GM18502 (cell line): ENCODE measurements around the gene LRRC7.
"Not testable (repeated sequence)": the region's sequence is repeated elsewhere in the genome, so short reads cannot be mapped to it uniquely, and the experiment has no call there.

Experiments used
- ATAC-seq: cut with Tn5 transposase; IDR thresholded peaks from one replicate; pipeline ENCODE4 v1.9.1; 2021; ENCODE audit warnings: mild to moderate bottlenecking; ENCODE audit not compliant: unreplicated experiment, poor library complexity

Gene LRRC7

GRCh38 chr1:70017770-70018169 lies 450.0 kb downstream of the LRRC7 start:
- ATAC-seq, result no peak

- no peak for ATAC-seq
Observed at GRCh38 chr1:70024272-70024671, 456.6 kb downstream of the LRRC7 start.

- ATAC-seq, result no peak
Observed at GRCh38 chr1:70025052-70025451, 457.3 kb downstream of the LRRC7 start.

- ATAC-seq, result no peak
Observed at GRCh38 chr1:70025846-70026245, 458.1 kb downstream of the LRRC7 start.

GRCh38 chr1:70033266-70033873 lies 465.6 kb downstream of the LRRC7 start:
- peak; percentile 81 for ATAC-seq

GRCh38 chr1:70033936-70034335 lies 466.2 kb downstream of the LRRC7 start:
- no peak for ATAC-seq

- no peak for ATAC-seq
Observed at GRCh38 chr1:70034403-70034802, 466.7 kb downstream of the LRRC7 start.

- no peak for ATAC-seq
Observed at GRCh38 chr1:70038025-70038424, 470.3 kb downstream of the LRRC7 start.

- ATAC-seq, result no peak
Observed at GRCh38 chr1:70039485-70039884, 471.8 kb downstream of the LRRC7 start.

GRCh38 chr1:70041317-70042045 lies 473.8 kb downstream of the LRRC7 start:
- ATAC-seq, result no peak

GRCh38 chr1:70042090-70042731 lies 474.5 kb downstream of the LRRC7 start:
- ATAC-seq, result no peak

- ATAC-seq, result no peak
Observed at GRCh38 chr1:70043804-70044203, 476.1 kb downstream of the LRRC7 start.

- no peak for ATAC-seq
Observed at GRCh38 chr1:70044832-70045231, 477.1 kb downstream of the LRRC7 start.

- not testable (repeated sequence) for ATAC-seq
Observed at GRCh38 chr1:70045581-70045980, 477.9 kb downstream of the LRRC7 start.

GRCh38 chr1:70048336-70049094 lies 480.8 kb downstream of the LRRC7 start:
- ATAC-seq, result no peak

- ATAC-seq, result no peak
Observed at GRCh38 chr1:70051926-70052325, 484.2 kb downstream of the LRRC7 start.

- no peak for ATAC-seq
Observed at GRCh38 chr1:70057500-70057899, 489.8 kb downstream of the LRRC7 start.

- no peak for ATAC-seq
Observed at GRCh38 chr1:70061231-70061630, 493.5 kb downstream of the LRRC7 start.

- no peak for ATAC-seq
Observed at GRCh38 chr1:70063861-70064260, 496.1 kb downstream of the LRRC7 start.

- ATAC-seq, result no peak
Observed at GRCh38 chr1:70066711-70067110, 499.0 kb downstream of the LRRC7 start.

- ATAC-seq, result no peak
Observed at GRCh38 chr1:70071601-70072000, 503.9 kb downstream of the LRRC7 start.
